CD14-positive monocyte (primary cell): ENCODE results near the gene LIF. TPM values are rescaled to one million over a fixed set of nuclear protein-coding genes. Genes with fewer than 3 reads are reported as not detected.

Experiments used
- DNase-seq, 3 donors: peaks; one replicate each; pipeline ENCODE4 v3.0.0-alpha.2; 2011 to 2022
- H2AFZ ChIP-seq: 2 replicates; pipeline ENCODE4 v1.6.0; 2012; ENCODE audit warnings: mild to moderate bottlenecking, low read depth, low read length, inconsistent platforms; ENCODE audit not compliant: insufficient read depth, poor library complexity, severe bottlenecking
- H3K27ac ChIP-seq, 2 donors: 1 replicate in 1 of 2; 2 replicates in 1 of 2; pipeline ENCODE4 v1.5.1; 2012 to 2013; ENCODE audit warnings: low read length in 2 of 2, control low read depth in 1 of 2, inconsistent platforms in 1 of 2, low read depth in 1 of 2, mild to moderate bottlenecking in 1 of 2
- H3K27me3 ChIP-seq, 2 donors: one replicate each; pipeline versions ENCODE4 v1.6.0 to v1.6.1; 2011 to 2013; ENCODE audit warnings: low read length in 2 of 2; ENCODE audit not compliant: control insufficient read depth in 2 of 2, insufficient read depth in 2 of 2
- H3K36me3 ChIP-seq, 2 donors: replicated peaks in 1 of 2; 1 replicate in 1 of 2; 2 replicates in 1 of 2; pipeline versions ENCODE4 v1.5.1 to v1.6.1; 2012 to 2013; ENCODE audit warnings: low read length in 2 of 2, control low read depth in 1 of 2, inconsistent platforms in 1 of 2, mild to moderate bottlenecking in 1 of 2; ENCODE audit not compliant: insufficient read depth in 2 of 2, control insufficient read depth in 1 of 2
- H3K4me1 ChIP-seq, 2 donors: 1 replicate in 1 of 2; 2 replicates in 1 of 2; pipeline versions ENCODE4 v1.5.1 to v1.6.1; 2012 to 2013; ENCODE audit warnings: low read length in 2 of 2, control low read depth in 1 of 2, inconsistent platforms in 1 of 2, mild to moderate bottlenecking in 1 of 2, moderate library complexity in 1 of 2; ENCODE audit not compliant: insufficient read depth in 2 of 2, control insufficient read depth in 1 of 2
- H3K4me2 ChIP-seq: replicated peaks from 2 replicates; pipeline ENCODE3; 2012; ENCODE audit warnings: low read length, moderate library complexity, mild to moderate bottlenecking; ENCODE audit not compliant: poor library complexity, severe bottlenecking; ENCODE audit errors: extremely low read depth
- H3K4me3 ChIP-seq, 3 experiments: fragments of 200-600 bp in 1 of 3; sonication (generic) in 1 of 3; replicated peaks in 1 of 3; 1 replicate in 2 of 3; 2 replicates in 1 of 3; pipeline ENCODE4 v1.5.1; 2011 to 2013; ENCODE audit warnings: low read length in 3 of 3, mild to moderate bottlenecking in 3 of 3, control low read depth in 2 of 3, low read depth in 2 of 3, inconsistent platforms in 1 of 3, moderate library complexity in 1 of 3
- H3K79me2 ChIP-seq: 2 replicates; pipeline ENCODE4 v1.6.0; 2012; ENCODE audit warnings: mild to moderate bottlenecking, control low read depth, inconsistent platforms, low read length, moderate library complexity; ENCODE audit not compliant: insufficient read depth
- H3K9ac ChIP-seq: 2 replicates; pipeline ENCODE4 v1.6.0; 2017; ENCODE audit warnings: low read length, mild to moderate bottlenecking; ENCODE audit not compliant: insufficient read depth, poor library complexity, severe bottlenecking
- H3K9me3 ChIP-seq, 2 donors: replicated peaks in 1 of 2; 1 replicate in 1 of 2; 2 replicates in 1 of 2; pipeline versions ENCODE4 v1.5.1 to v1.6.1; 2012 to 2013; ENCODE audit warnings: low read length in 2 of 2, control low read depth in 1 of 2; ENCODE audit not compliant: control insufficient read depth in 1 of 2, insufficient read depth in 1 of 2
- H4K20me1 ChIP-seq: 2 replicates; pipeline ENCODE4 v1.6.0; 2012; ENCODE audit warnings: mild to moderate bottlenecking, low read length, control low read depth, moderate library complexity; ENCODE audit not compliant: insufficient read depth
- H3K27ac Mint-ChIP-seq, 7 donors: one replicate each; pipeline ENCODE4 v1.8.0; 2020; ENCODE audit warnings: mild to moderate bottlenecking in 7 of 7, mixed read lengths in 7 of 7, moderate library complexity in 6 of 7, inconsistent platforms in 2 of 7
- H3K27me3 Mint-ChIP-seq, 3 donors: one replicate each; pipeline ENCODE4 v1.8.0; 2021 to 2022; ENCODE audit warnings: low read depth in 3 of 3, mild to moderate bottlenecking in 3 of 3, mixed read lengths in 3 of 3, moderate library complexity in 3 of 3, inconsistent platforms in 1 of 3
- H3K36me3 Mint-ChIP-seq, 2 donors: one replicate each; pipeline ENCODE4 v1.8.0; 2020; ENCODE audit warnings: mixed read lengths in 2 of 2, inconsistent platforms in 1 of 2, mild to moderate bottlenecking in 1 of 2
- H3K4me1 Mint-ChIP-seq: one replicate; pipeline ENCODE4 v1.8.0; 2020; ENCODE audit warnings: mild to moderate bottlenecking, mixed read lengths
- H3K4me3 Mint-ChIP-seq, 2 donors: one replicate each; pipeline ENCODE4 v1.8.0; 2020; ENCODE audit warnings: mild to moderate bottlenecking in 2 of 2, mixed read lengths in 2 of 2, moderate library complexity in 1 of 2
- H3K9me3 Mint-ChIP-seq, 7 donors: one replicate each; pipeline ENCODE4 v1.8.0; 2020 to 2022; ENCODE audit warnings: mixed read lengths in 7 of 7, mild to moderate bottlenecking in 6 of 7, moderate library complexity in 6 of 7, inconsistent platforms in 2 of 7
- CTCF ChIP-seq: fragments of 200-600 bp; IDR thresholded peaks from one replicate; pipeline ENCODE4 v1.8.0; 2022; ENCODE audit warnings: antibody characterized with exemption, mild to moderate bottlenecking
- WGBS: methylation state at CpG from one replicate; pipeline ENCODE4 v1.1.5; 2013; ENCODE audit warnings: missing lambda C conversion rate; ENCODE audit not compliant: insufficient coverage; 5-methylcytosine and 5-hydroxymethylcytosine counted together
- intact Hi-C, 2 donors: fragments of 100-400 bp; cut with micrococcal nuclease; formaldehyde crosslinking; loops; one replicate each; pipeline versions ENCODE4 v1.15.0 to v1.15.1; 2023
- polyA plus RNA-seq, 3 donors: library from polyadenylated mRNA; depleted of rRNA in 1 of 3; unstranded in 2 of 3; stranded (reverse) in 1 of 3; fragments of 300-500 nt in 2 of 3; fragments of >200 nt in 1 of 3; fragmentation: Illumina TruSeq in 2 of 3; gene quantifications; 1 replicate in 2 of 3; 2 replicates in 1 of 3; pipeline ENCODE4 v1.2.3, GENCODE V29; 2012 to 2021

The LIF gene
- polyA plus RNA-seq, 3 donors: 7.0 TPM; not detected in 2

GRCh38 chr22:30198921-30199320 is 47.6 kb downstream of the LIF start:
- H3K27me3 Mint-ChIP-seq: peaks cover 0 to 4% (median 4%) of the 10 kb centered on the region in 3 donors
- peaks cover 0 to 3% (median 0%) of the 10 kb centered on the region in 7 donors for H3K9me3 Mint-ChIP-seq
- peaks cover 33 to 35% of the 10 kb centered on the region in 2 donors for H3K4me1 ChIP-seq
- H3K4me3 Mint-ChIP-seq: no peak overlapping the region
- peak overlapping the region in 2 of 7 donors; percentile 10 to 37 for H3K27ac Mint-ChIP-seq
- no peaks in the 10 kb centered on the region for H3K36me3 ChIP-seq
- no peak overlapping the region for H2AFZ ChIP-seq
- no peaks in the 10 kb centered on the region for H3K27me3 ChIP-seq
- H4K20me1 ChIP-seq: no peaks in the 10 kb centered on the region
- no peak for TF ChIP-seq CTCF
- peaks cover 37% of the 10 kb centered on the region for H3K4me1 Mint-ChIP-seq
- H3K79me2 ChIP-seq: no peaks in the 10 kb centered on the region
- no peak overlapping the region for H3K4me2 ChIP-seq
- H3K36me3 Mint-ChIP-seq: peaks cover 7% of the 10 kb centered on the region in 2 donors
- H3K4me3 ChIP-seq: no peak overlapping the region
- H3K9me3 ChIP-seq: no peaks in the 10 kb centered on the region
- intact Hi-C loops: loop anchor here in 1 of 2 donors (5.0 kb wide), 1 partner anchor 73 kb away; no protein-coding TSS in a partner anchor
- peak in 1 of 3 donors; percentile 31 for DNase-seq
- 100% methylated on average over 1 of the region's 4 CpGs for WGBS
- no peak overlapping the region for H3K9ac ChIP-seq
- H3K27ac ChIP-seq: no peak overlapping the region

- Mint-ChIP-seq H3K9me3 (peaks cover 0 to 3% (median 0%) of the 10 kb centered on the region in 7 donors), H3K27ac (peak overlapping the region in 4 of 7 donors; percentile 1 to 37 (median 12)), H3K27me3 (peaks cover 0 to 4% (median 4%) of the 10 kb centered on the region in 3 donors), H3K4me3 (no peak overlapping the region), H3K4me1 (peaks cover 44% of the 10 kb centered on the region), H3K36me3 (peaks cover 7 to 8% of the 10 kb centered on the region in 2 donors)
- Histone ChIP-seq H3K36me3 (no peaks in the 10 kb centered on the region), H3K79me2 (no peaks in the 10 kb centered on the region), H2AFZ (no peak overlapping the region), H3K9me3 (no peaks in the 10 kb centered on the region), H3K27ac (no peak overlapping the region), H3K4me1 (peaks cover 39 to 41% of the 10 kb centered on the region in 2 donors), H3K4me3 (no peak overlapping the region), H3K4me2 (no peak overlapping the region), H3K27me3 (no peaks in the 10 kb centered on the region), H4K20me1 (no peaks in the 10 kb centered on the region), H3K9ac (no peak overlapping the region)
- intact Hi-C loops: loop anchor here in 1 of 2 donors (5.0 kb wide), 1 partner anchor 74 kb away; no protein-coding TSS in a partner anchor
- TF ChIP-seq CTCF: no peak
- 71% methylated on average over 3 of the region's 5 CpGs for whole genome bisulfite sequencing
- peak in 1 of 3 donors; percentile 42 for DNase-seq
Observed at GRCh38 chr22:30198152-30198825, 48.3 kb downstream of the LIF start.
